ENCODE data around the gene RAET1E. TPM values are rescaled to one million over a fixed set of nuclear protein-coding genes. Genes with fewer than 3 reads are reported as not detected.
"Not testable (repeated sequence)": the region's sequence is repeated elsewhere in the genome, so short reads cannot be mapped to it uniquely, and the experiment has no call there.

Gene RAET1E
- total RNA-seq, 1 donor from 2014 or later: not detected

GRCh38 chr6:149896491-149896890, 1.4 kb downstream of the RAET1E start:
- no peaks in the 10 kb centered on the region for H3K36me3 Mint-ChIP-seq (ENCODE audit: insufficient read depth)
- peaks cover 3% of the 10 kb centered on the region for H3K4me1 Mint-ChIP-seq (ENCODE audit: low read depth)
- H3K27me3 Mint-ChIP-seq: peaks cover 55% of the 10 kb centered on the region
- no peak overlapping the region for H3K4me3 Mint-ChIP-seq (ENCODE audit: low read depth)
- no peak for DNase-seq (ENCODE audit: low spot score, unreplicated experiment)
- H3K9me3 Mint-ChIP-seq (ENCODE audit: low read depth): no peaks in the 10 kb centered on the region
- TF ChIP-seq CTCF (IDR thresholded peaks at IDR 0.05; ENCODE audit: unreplicated experiment): no peak
- H3K27ac Mint-ChIP-seq: no peak overlapping the region

- no peak for DNase-seq (ENCODE audit: low spot score, unreplicated experiment)
- TF ChIP-seq CTCF (IDR thresholded peaks at IDR 0.05; ENCODE audit: unreplicated experiment): no peak
- no peaks in the 10 kb centered on the region for H3K9me3 Mint-ChIP-seq (ENCODE audit: low read depth)
- no peaks in the 10 kb centered on the region for H3K36me3 Mint-ChIP-seq (ENCODE audit: insufficient read depth)
- no peak overlapping the region for H3K27ac Mint-ChIP-seq
- H3K4me3 Mint-ChIP-seq (ENCODE audit: low read depth): no peak overlapping the region
- peaks cover 3% of the 10 kb centered on the region for H3K4me1 Mint-ChIP-seq (ENCODE audit: low read depth)
- peaks cover 57% of the 10 kb centered on the region for H3K27me3 Mint-ChIP-seq
Measured at GRCh38 chr6:149895833-149896271, 2.1 kb downstream of the RAET1E start.

- Mint-ChIP-seq H3K27ac (no peak overlapping the region), H3K9me3 (ENCODE audit: low read depth) (no peaks in the 10 kb centered on the region), H3K4me3 (ENCODE audit: low read depth) (no peak overlapping the region), H3K27me3 (peaks cover 62% of the 10 kb centered on the region), H3K36me3 (ENCODE audit: insufficient read depth) (no peaks in the 10 kb centered on the region), H3K4me1 (ENCODE audit: low read depth) (peaks cover 3% of the 10 kb centered on the region)
- TF ChIP-seq CTCF (IDR thresholded peaks at IDR 0.05; ENCODE audit: unreplicated experiment): no peak
- DNase-seq (ENCODE audit: low spot score, unreplicated experiment): no peak
Measured at GRCh38 chr6:149895048-149895590, 2.8 kb downstream of the RAET1E start.

- H3K4me1 Mint-ChIP-seq (ENCODE audit: low read depth); H3K9me3 Mint-ChIP-seq (ENCODE audit: low read depth); DNase-seq (ENCODE audit: low spot score, unreplicated experiment); H3K27ac Mint-ChIP-seq; H3K36me3 Mint-ChIP-seq (ENCODE audit: insufficient read depth); H3K4me3 Mint-ChIP-seq (ENCODE audit: low read depth): not testable (repeated sequence)
- peaks cover 65% of the 10 kb centered on the region for H3K27me3 Mint-ChIP-seq
Measured at GRCh38 chr6:149891864-149892263, 6.0 kb downstream of the RAET1E start.

GRCh38 chr6:149891259-149891658, 6.7 kb downstream of the RAET1E start:
- H3K36me3 Mint-ChIP-seq (ENCODE audit: insufficient read depth): no peaks in the 10 kb centered on the region
- no peak for TF ChIP-seq CTCF (IDR thresholded peaks at IDR 0.05; ENCODE audit: unreplicated experiment)
- peaks cover 3% of the 10 kb centered on the region for H3K4me1 Mint-ChIP-seq (ENCODE audit: low read depth)
- H3K9me3 Mint-ChIP-seq (ENCODE audit: low read depth): no peaks in the 10 kb centered on the region
- DNase-seq (ENCODE audit: low spot score, unreplicated experiment): no peak
- H3K27ac Mint-ChIP-seq: no peak overlapping the region
- peaks cover 64% of the 10 kb centered on the region for H3K27me3 Mint-ChIP-seq
- no peak overlapping the region for H3K4me3 Mint-ChIP-seq (ENCODE audit: low read depth)

- no peak for TF ChIP-seq CTCF (IDR thresholded peaks at IDR 0.05; ENCODE audit: unreplicated experiment)
- Mint-ChIP-seq H3K27ac (no peak overlapping the region), H3K4me1 (ENCODE audit: low read depth) (peaks cover 3% of the 10 kb centered on the region), H3K9me3 (ENCODE audit: low read depth) (no peaks in the 10 kb centered on the region), H3K27me3 (peaks cover 66% of the 10 kb centered on the region), H3K4me3 (ENCODE audit: low read depth) (no peak overlapping the region), H3K36me3 (ENCODE audit: insufficient read depth) (no peaks in the 10 kb centered on the region)
- DNase-seq (ENCODE audit: low spot score, unreplicated experiment): no peak
Measured at GRCh38 chr6:149890629-149891045, 7.3 kb downstream of the RAET1E start.

Data from progenitor cell of endocrine pancreas (in vitro differentiated cells).